Activated T-cell treated with anti-CD3 and anti-CD28 coated beads, Interleukin-2, amount 50 U/mL, for 4 hours (primary cell): ENCODE measurements around the gene NOM1. TPM values are rescaled to one million over a fixed set of nuclear protein-coding genes. Genes with fewer than 3 reads are reported as not detected.

Source experiments
- ATAC-seq, 2 donors: fragments of 200-7000 bp; cut with Tn5 transposase; one replicate each; pipeline ENCODE4 v1.10.0; 2021
- DNase-seq: peaks from one replicate; pipeline ENCODE4 v3.0.0-alpha.2; 2020
- H3K27me3 Mint-ChIP-seq: one replicate; pipeline ENCODE4 v1.8.0; 2021; ENCODE audit warnings: low read depth, mixed read lengths
- H3K36me3 Mint-ChIP-seq: one replicate; pipeline ENCODE4 v1.8.0; 2022; ENCODE audit warnings: mixed read lengths; ENCODE audit not compliant: insufficient read depth
- H3K4me1 Mint-ChIP-seq: one replicate; pipeline ENCODE4 v1.8.0; 2021; ENCODE audit warnings: low read depth, mixed read lengths
- H3K4me3 Mint-ChIP-seq: one replicate; pipeline ENCODE4 v1.8.0; 2021; ENCODE audit warnings: mild to moderate bottlenecking, moderate library complexity, mixed read lengths
- H3K9me3 Mint-ChIP-seq: one replicate; pipeline ENCODE4 v1.8.0; 2021; ENCODE audit warnings: mixed read lengths
- total RNA-seq, 3 donors: library from RNA; stranded (reverse); gene quantifications; one replicate each; pipeline ENCODE4 v1.2.1, GENCODE V29; 2021

Gene NOM1
- total RNA-seq, 3 donors from 2014 or later, result 46.3 to 49.3 (median 47.4) TPM

- Mint-ChIP-seq H3K27me3 (peaks cover 78% of the 10 kb centered on the region), H3K4me1 (peaks cover 16% of the 10 kb centered on the region), H3K36me3 (no peaks in the 10 kb centered on the region), H3K9me3 (no peaks in the 10 kb centered on the region), H3K4me3 (peak overlapping the region; percentile 8)
- no peak for DNase-seq
- ATAC-seq, result no peak
Observed at GRCh38 chr7:157018328-157018996, 69.0 kb downstream of the NOM1 start.

DNA sequence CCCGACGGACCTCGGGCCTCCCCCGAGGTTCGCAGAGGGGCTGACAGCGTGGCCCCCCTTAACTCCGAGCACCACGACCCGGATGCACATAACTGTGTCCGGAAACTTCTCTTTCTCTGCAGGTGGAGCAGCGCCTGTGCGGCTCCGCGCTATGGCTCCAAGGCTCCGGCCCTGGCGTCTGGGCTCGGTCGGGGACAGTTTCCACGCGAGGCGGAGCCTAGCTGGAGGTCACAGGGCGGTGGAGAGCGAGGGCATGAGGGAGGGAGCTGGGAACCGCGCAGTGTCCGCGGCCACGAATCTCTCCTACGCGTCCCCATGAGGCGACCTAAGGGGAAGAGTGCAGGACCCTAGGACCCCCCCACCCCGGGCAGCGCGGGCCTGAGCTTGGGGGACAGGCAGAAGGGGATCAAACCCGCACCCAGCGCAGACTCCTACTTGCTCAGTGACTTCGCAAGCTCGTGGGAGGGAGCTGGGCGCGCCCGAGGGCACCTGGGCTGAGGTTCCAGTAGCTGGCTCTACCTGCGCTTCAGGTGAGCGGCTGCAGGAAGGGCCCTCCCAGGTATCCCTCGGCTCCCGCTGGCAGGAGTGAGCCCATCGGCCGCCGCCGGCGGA is 69.6 kb downstream of the NOM1 start:
- DNase-seq (no peak), ATAC-seq (no peak)
- Mint-ChIP-seq H3K36me3 (no peaks in the 10 kb centered on the region), H3K4me1 (peaks cover 16% of the 10 kb centered on the region), H3K9me3 (no peaks in the 10 kb centered on the region), H3K4me3 (peak overlapping the region; percentile 49), H3K27me3 (peaks cover 77% of the 10 kb centered on the region)

GRCh38 chr7:157019718-157020451 is 70.4 kb downstream of the NOM1 start:
- no peak for ATAC-seq
- DNase-seq, result no peak
- peaks cover 16% of the 10 kb centered on the region for H3K4me1 Mint-ChIP-seq
- H3K9me3 Mint-ChIP-seq, result peaks cover 3% of the 10 kb centered on the region
- H3K36me3 Mint-ChIP-seq, result no peaks in the 10 kb centered on the region
- peaks cover 74% of the 10 kb centered on the region for H3K27me3 Mint-ChIP-seq
- no peak overlapping the region for H3K4me3 Mint-ChIP-seq

DNA sequence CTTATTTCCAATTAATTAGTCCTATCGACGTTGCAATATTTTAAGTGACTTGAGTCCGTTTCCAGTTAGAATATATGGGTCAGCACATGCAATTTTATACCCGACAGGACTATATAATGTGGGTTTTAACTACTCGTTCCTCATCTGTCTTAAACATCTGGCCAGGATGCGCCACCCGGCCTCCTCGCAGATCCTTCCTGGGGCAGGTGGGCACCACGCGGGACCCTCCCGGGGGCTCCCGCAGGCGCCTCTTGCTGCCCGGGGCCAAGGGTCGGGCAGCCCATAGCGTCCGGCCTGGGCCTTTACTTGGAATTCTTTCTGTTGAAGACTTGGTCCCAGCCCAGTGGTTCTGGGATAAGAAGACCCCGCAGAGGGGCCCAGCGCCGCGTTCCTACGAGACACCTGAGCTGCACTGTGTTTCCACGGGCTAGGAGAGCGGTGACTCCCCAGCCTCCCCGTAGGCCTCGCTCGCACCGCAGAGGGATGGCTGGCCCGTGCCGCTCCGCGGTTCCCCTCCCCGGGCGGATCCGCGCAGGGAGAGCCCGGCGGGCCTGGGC is 71.1 kb downstream of the NOM1 start:
- DNase-seq (no peak), ATAC-seq (peak; percentile 18 to 25)
- H3K9me3 Mint-ChIP-seq, result peaks cover 4% of the 10 kb centered on the region
- H3K27me3 Mint-ChIP-seq, result peaks cover 74% of the 10 kb centered on the region
- H3K4me3 Mint-ChIP-seq, result no peak overlapping the region
- H3K4me1 Mint-ChIP-seq, result peaks cover 16% of the 10 kb centered on the region
- H3K36me3 Mint-ChIP-seq, result no peaks in the 10 kb centered on the region

DNA sequence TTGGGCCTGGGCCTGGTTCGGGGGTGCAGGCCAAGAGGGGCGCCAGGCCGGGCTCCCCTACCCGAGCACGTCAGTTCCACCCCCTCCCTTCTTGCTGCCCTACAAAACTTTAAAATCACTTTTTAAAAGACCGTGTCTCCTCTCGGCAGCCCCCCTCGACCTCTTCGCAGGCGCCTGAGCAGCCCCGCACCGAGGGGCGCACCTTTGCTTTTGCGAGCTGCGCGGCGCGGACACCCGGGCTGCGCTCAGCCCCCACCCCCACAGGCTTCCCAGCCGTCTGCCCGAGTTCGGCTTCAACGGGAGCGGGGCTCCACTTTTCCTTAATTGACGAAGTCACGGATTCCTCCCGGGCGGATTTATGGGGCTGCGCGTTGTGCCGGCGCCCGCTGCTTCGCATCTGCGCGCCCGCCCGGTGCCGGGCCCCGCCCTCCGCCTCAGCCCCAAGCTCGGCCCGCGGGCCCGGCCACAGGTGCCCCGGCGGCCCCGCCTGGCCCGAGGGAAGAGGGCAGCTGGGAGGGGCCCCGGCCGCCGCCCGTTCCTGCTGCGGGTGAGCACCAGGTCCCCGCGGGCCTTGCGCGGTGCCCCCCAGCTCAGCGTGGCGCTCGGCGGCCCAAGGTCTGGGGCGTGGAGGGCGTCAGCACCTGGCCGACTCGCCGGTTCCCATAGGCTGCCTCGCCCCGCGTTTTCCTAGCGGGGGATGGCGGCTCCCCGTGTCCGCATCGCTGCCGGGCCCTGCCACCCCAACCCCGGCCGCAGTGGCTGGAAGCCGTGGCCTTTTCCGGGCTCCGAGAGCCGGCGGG is 71.8 kb downstream of the NOM1 start:
- H3K27me3 Mint-ChIP-seq, result peaks cover 73% of the 10 kb centered on the region
- H3K4me3 Mint-ChIP-seq, result no peak overlapping the region
- H3K9me3 Mint-ChIP-seq, result peaks cover 4% of the 10 kb centered on the region
- DNase-seq (no peak), ATAC-seq (peak; percentile 18 to 38)
- no peaks in the 10 kb centered on the region for H3K36me3 Mint-ChIP-seq
- H3K4me1 Mint-ChIP-seq, result peaks cover 14% of the 10 kb centered on the region

DNA sequence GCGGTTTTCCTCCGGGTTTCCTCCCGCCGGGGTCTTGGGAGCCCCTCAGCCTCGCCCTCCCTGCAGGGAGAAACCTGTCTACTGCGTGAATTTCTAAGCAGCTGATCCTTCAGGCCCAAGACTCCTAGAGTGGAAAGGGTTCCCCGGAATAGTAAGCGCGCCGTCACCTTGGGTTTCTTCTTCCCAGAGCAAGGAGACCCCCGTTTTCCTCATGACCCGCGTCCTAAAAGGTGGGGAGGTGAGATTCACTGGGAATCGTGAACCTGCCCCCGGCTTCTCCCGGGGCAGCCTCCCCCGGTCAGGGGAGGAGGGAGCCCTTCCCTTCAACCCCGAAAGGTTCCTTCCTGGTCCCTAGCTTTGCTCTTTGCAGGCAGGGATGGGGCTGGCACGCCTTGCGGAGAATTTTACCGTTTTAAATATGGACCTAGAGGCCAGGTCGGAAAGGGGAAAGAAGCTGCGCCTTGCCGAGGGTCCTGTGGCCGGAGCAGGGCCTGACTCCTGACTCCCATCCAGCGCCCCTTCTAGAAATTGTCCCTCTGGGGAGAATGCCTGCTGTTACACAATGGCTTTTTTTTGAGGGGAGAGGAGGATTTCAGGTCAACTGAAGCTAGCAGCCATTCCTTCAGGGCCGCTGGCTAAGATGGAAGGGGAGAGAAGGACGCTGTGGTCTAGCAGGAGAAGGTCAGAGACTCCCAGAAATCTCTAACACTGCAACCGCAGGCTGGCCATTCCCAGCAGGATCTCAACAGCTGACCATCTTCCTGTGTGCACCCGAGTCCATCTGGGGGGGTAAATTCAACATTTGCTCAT is 72.6 kb downstream of the NOM1 start:
- no peaks in the 10 kb centered on the region for H3K36me3 Mint-ChIP-seq
- H3K9me3 Mint-ChIP-seq, result peaks cover 4% of the 10 kb centered on the region
- peaks cover 74% of the 10 kb centered on the region for H3K27me3 Mint-ChIP-seq
- no peak for ATAC-seq
- no peak for DNase-seq
- H3K4me3 Mint-ChIP-seq, result no peak overlapping the region
- H3K4me1 Mint-ChIP-seq, result peaks cover 11% of the 10 kb centered on the region

Other genes with a start within 250 kb of the NOM1 start
- gene LMBR1, start 56.5 kb upstream of the NOM1 start, total RNA-seq, result 10 to 100 TPM; 31.8 to 37.4 (median 36.2) TPM
- gene MNX1, start 61.0 kb downstream of the NOM1 start, total RNA-seq, result not detected
- gene UBE3C, start 189.2 kb downstream of the NOM1 start, total RNA-seq, result 10 to 100 TPM; 94.2 to 95.7 (median 94.6) TPM